Kidney (tissue), 14 donors: ENCODE measurements around the gene DEPDC5. TPM values are rescaled to one million over a fixed set of nuclear protein-coding genes. Genes with fewer than 3 reads are reported as not detected.

Experiments
- DNase-seq, 5 donors: peaks; one replicate each; pipeline ENCODE4 v3.0.0-alpha.2; 2013 to 2020
- FAIRE-seq: peaks from 2 replicates; lab custom pipeline; 2012; peaks lifted over from hg19 to GRCh38; lab: Jason Lieb, UNC
- H3K27ac ChIP-seq, 2 donors: one replicate each; pipeline ENCODE4 v1.7.0; 2013; ENCODE audit warnings: low read depth in 2 of 2, low read length in 2 of 2, inconsistent platforms in 1 of 2
- H3K27me3 ChIP-seq: one replicate; pipeline ENCODE4 v1.7.1; 2013; ENCODE audit warnings: low read length, inconsistent platforms; ENCODE audit not compliant: control insufficient read depth, insufficient read depth
- H3K36me3 ChIP-seq, 3 donors: one replicate each; pipeline versions ENCODE4 v1.7.0 to v1.7.1; 2013; ENCODE audit warnings: low read length in 3 of 3, control low read depth in 1 of 3, inconsistent platforms in 1 of 3; ENCODE audit not compliant: insufficient read depth in 3 of 3, control insufficient read depth in 2 of 3
- H3K4me1 ChIP-seq, 3 donors: one replicate each; pipeline versions ENCODE4 v1.7.0 to v1.7.1; 2013; ENCODE audit warnings: low read length in 3 of 3, inconsistent platforms in 1 of 3, low read depth in 1 of 3; ENCODE audit not compliant: control insufficient read depth in 2 of 3, insufficient read depth in 2 of 3
- H3K4me3 ChIP-seq, 3 donors: one replicate each; pipeline versions ENCODE4 v1.7.0 to v1.8.1; 2013; ENCODE audit warnings: low read length in 3 of 3, control low read depth in 1 of 3, inconsistent platforms in 1 of 3
- H3K9ac ChIP-seq, 3 donors: one replicate each; pipeline versions ENCODE4 v1.7.0 to v1.7.1; 2013; ENCODE audit warnings: low read length in 3 of 3, control low read depth in 1 of 3, inconsistent platforms in 1 of 3
- H3K9me3 ChIP-seq, 3 donors: one replicate each; pipeline versions ENCODE4 v1.7.0 to v1.7.1; 2013; ENCODE audit warnings: low read length in 3 of 3, control low read depth in 1 of 3, inconsistent platforms in 1 of 3; ENCODE audit not compliant: control insufficient read depth in 2 of 3, insufficient read depth in 1 of 3
- CTCF ChIP-seq: IDR thresholded peaks from 3 replicates; pipeline ENCODE4 v1.5.1; 2012; ENCODE audit warnings: mild to moderate bottlenecking, moderate library complexity, borderline replicate concordance; ENCODE audit not compliant: insufficient read depth; ENCODE audit errors: extremely low read depth
- intact Hi-C: fragments of 100-400 bp; cut with DNase I; formaldehyde crosslinking; loops from one replicate; pipeline ENCODE4 v1.11.1; 2022
- polyA plus RNA-seq: library from polyadenylated mRNA; stranded (reverse); fragments of 350-450 nt; fragmentation: Illumina TruSeq; extraction: RNeasy Lipid Tissue Mini Kit (QIAGEN cat#74804); gene quantifications from one replicate; pipeline ENCODE4 v1.2.3, GENCODE V29; 2014; ENCODE audit warnings: low read depth, low replicate concordance; ENCODE audit not compliant: insufficient read depth
- total RNA-seq: library from RNA; stranded (reverse); fragmentation: NEBNext Ultra II Directional; extraction: Animal tissue kit (Norgen Biotek cat#: 25700); gene quantifications from one replicate; pipeline ENCODE4 v1.2.1, GENCODE V29; 2021
- donor health status: control.
- donor health status: control.
- donor health status: control.
- donor health status: control.
- donor health status: control.
- donor health status: DM: yes; HTN: yes; CAD: no.
- donor health status: Normal renal cell carcinoma (clear cell type).

Gene DEPDC5
- total and polyA plus RNA-seq, 2 donors from 2014 or later: 12.1 to 27.3 TPM

GRCh38 chr22:31927562-31927961, 173.7 kb downstream of the DEPDC5 start:
- Histone ChIP-seq H3K4me3 (no peak overlapping the region), H3K9me3 (no peaks in the 10 kb centered on the region), H3K4me1 (peaks cover 0 to 7% (median 0%) of the 10 kb centered on the region in 3 donors), H3K27me3 (no peaks in the 10 kb centered on the region), H3K27ac (no peak overlapping the region), H3K9ac (no peak overlapping the region), H3K36me3 (no peaks in the 10 kb centered on the region)
- no peak for TF ChIP-seq CTCF
- intact Hi-C loops: no loop called here
- DNase-seq: no peak
- FAIRE-seq: no peak

- no peak for TF ChIP-seq CTCF
- no peaks in the 10 kb centered on the region for H3K27me3 ChIP-seq
- H3K9me3 ChIP-seq: no peaks in the 10 kb centered on the region
- H3K4me1 ChIP-seq: peaks cover 0 to 4% (median 0%) of the 10 kb centered on the region in 3 donors
- peak; percentile 30 to 91 (median 81) for DNase-seq
- no peaks in the 10 kb centered on the region for H3K36me3 ChIP-seq
- no peak overlapping the region for H3K9ac ChIP-seq
- intact Hi-C loops: no loop called here
- no peak overlapping the region for H3K4me3 ChIP-seq
- no peak for FAIRE-seq
- H3K27ac ChIP-seq: no peak overlapping the region
Measured at GRCh38 chr22:31929167-31929930, 175.5 kb downstream of the DEPDC5 start.

- Histone ChIP-seq H3K36me3 (no peaks in the 10 kb centered on the region), H3K9ac (no peak overlapping the region), H3K9me3 (no peaks in the 10 kb centered on the region), H3K4me3 (no peak overlapping the region), H3K27ac (no peak overlapping the region), H3K27me3 (no peaks in the 10 kb centered on the region), H3K4me1 (peaks cover 0 to 4% (median 0%) of the 10 kb centered on the region in 3 donors)
- FAIRE-seq (no peak), DNase-seq (peak in 1 of 5 donors; percentile 30)
- intact Hi-C loops: no loop called here
- TF ChIP-seq CTCF: no peak
Measured at GRCh38 chr22:31932863-31933262, 179.0 kb downstream of the DEPDC5 start.

- Histone ChIP-seq H3K27me3 (no peaks in the 10 kb centered on the region), H3K9me3 (no peaks in the 10 kb centered on the region), H3K36me3 (no peaks in the 10 kb centered on the region), H3K4me1 (peaks cover 0 to 4% (median 0%) of the 10 kb centered on the region in 3 donors), H3K4me3 (no peak overlapping the region), H3K9ac (no peak overlapping the region), H3K27ac (no peak overlapping the region)
- no peak for TF ChIP-seq CTCF
- intact Hi-C loops: no loop called here
- peak in 1 of 5 donors; percentile 26 for DNase-seq
- no peak for FAIRE-seq
Measured at GRCh38 chr22:31933406-31933805, 179.6 kb downstream of the DEPDC5 start.
